ENCODE results near the gene GABBR2. TPM values are rescaled to one million over a fixed set of nuclear protein-coding genes. Genes with fewer than 3 reads are reported as not detected.

The GABBR2 gene
- total RNA-seq, 3 donors from 2014 or later = not detected

DNA sequence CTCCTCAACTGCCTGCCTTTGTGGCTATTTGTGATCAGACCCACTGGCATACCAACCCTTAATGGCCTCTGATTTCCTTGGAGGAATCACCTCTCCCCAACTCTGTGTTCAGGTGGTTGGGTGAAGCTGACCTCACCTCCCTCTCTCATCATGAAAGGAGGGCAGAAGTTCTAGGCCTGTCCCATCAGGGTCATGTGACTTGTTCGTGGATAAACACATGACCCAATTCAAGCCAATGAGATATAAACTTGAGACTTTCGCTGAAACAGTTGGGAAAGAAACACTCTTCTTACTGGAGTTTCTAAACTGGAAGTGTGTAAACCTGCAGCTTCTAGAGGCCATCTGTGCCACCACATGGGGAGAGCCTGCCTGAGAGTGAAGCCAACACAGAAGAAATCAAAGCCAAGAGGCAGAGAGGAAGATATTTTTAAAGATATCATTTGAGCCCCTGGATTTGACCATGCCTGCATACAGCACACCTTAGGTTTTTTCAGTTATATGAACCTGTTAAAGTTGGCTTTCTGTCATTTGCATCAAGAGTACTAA is 5.8 kb downstream of the GABBR2 start:
- peaks cover 3 to 49% of the 10 kb centered on the region in 2 donors for H3K27me3 ChIP-seq
- intact Hi-C loops (cut with DNase I; ENCODE audit: low total_unique reads) = no loop called here
- no peaks in the 10 kb centered on the region for H3K36me3 ChIP-seq

DNA sequence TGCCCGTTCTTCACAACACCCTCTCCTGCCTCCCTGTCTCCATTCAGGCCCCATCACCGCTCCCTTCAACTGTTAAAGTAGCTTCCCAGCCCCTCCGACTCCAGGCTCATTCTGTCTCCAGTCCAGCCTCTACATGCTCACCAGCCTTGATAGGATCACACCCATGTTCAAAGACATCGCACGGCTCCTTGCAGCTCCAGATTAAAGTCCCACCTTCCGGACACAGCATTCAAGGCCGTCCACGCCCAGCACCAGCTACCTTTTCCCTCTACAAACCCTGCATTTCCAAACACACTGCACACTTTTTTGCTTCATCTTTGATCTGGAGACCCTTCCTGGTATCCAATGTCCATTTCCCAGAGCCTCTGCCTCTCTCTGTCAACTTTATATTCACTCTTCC is 6.4 kb downstream of the GABBR2 start:
- H3K36me3 ChIP-seq = no peaks in the 10 kb centered on the region
- TF ChIP-seq, protein P1, sequence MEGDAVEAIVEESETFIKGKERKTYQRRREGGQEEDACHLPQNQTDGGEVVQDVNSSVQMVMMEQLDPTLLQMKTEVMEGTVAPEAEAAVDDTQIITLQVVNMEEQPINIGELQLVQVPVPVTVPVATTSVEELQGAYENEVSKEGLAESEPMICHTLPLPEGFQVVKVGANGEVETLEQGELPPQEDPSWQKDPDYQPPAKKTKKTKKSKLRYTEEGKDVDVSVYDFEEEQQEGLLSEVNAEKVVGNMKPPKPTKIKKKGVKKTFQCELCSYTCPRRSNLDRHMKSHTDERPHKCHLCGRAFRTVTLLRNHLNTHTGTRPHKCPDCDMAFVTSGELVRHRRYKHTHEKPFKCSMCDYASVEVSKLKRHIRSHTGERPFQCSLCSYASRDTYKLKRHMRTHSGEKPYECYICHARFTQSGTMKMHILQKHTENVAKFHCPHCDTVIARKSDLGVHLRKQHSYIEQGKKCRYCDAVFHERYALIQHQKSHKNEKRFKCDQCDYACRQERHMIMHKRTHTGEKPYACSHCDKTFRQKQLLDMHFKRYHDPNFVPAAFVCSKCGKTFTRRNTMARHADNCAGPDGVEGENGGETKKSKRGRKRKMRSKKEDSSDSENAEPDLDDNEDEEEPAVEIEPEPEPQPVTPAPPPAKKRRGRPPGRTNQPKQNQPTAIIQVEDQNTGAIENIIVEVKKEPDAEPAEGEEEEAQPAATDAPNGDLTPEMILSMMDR (IDR thresholded peaks at IDR 0.05) = no peak
- TF ChIP-seq POLR2AphosphoS5 (IDR thresholded peaks at IDR 0.05) (no peak), POLR2A (IDR thresholded peaks at IDR 0.05) (no peak)
- no peak for DNase-seq (ENCODE audit: low spot score in 2 of 2)
- H3K9me3 ChIP-seq = peaks cover 0 to 8% of the 10 kb centered on the region in 2 donors
- peaks cover 0 to 3% of the 10 kb centered on the region in 2 donors for H3K4me1 ChIP-seq
- H3K27ac ChIP-seq = no peak overlapping the region
- peaks cover 0 to 49% of the 10 kb centered on the region in 2 donors for H3K27me3 ChIP-seq
- intact Hi-C loops (cut with DNase I; ENCODE audit: low total_unique reads) = no loop called here
- no peak overlapping the region for H3K4me3 ChIP-seq

More for the DNA sequence above, 5.8 kb downstream of the GABBR2 start:
- Histone ChIP-seq H3K4me1 (peaks cover 0 to 7% of the 10 kb centered on the region in 2 donors), H3K27ac (no peak overlapping the region), H3K4me3 (no peak overlapping the region), H3K9me3 (peaks cover 0 to 8% of the 10 kb centered on the region in 2 donors)
- no peak for DNase-seq (ENCODE audit: low spot score in 2 of 2)
- TF ChIP-seq POLR2A (IDR thresholded peaks at IDR 0.05) (no peak), POLR2AphosphoS5 (IDR thresholded peaks at IDR 0.05) (no peak)
- TF ChIP-seq, protein P1 (IDR thresholded peaks at IDR 0.05) = no peak

DNA sequence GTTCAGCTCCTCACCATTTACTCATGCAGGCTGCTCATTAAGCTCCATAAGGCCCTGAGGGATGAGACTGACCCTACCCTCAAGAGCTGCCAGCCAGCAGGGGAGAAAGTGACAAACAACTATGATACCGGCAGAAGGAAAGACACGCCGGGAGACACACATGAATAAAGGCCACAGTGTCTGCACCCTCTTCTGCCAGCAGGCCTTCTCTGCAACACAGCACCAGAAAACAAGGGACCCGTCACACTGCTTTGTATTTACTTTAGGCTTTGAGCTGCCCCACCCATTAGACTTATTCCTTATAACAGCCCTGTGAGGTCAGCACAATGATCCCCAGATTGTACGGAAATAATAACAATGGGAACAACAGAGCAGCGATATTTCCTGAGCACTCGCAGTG is 7.2 kb downstream of the GABBR2 start:
- H3K27me3 ChIP-seq = peaks cover 0 to 47% of the 10 kb centered on the region in 2 donors
- TF ChIP-seq POLR2A (IDR thresholded peaks at IDR 0.05) = no peak
- TF ChIP-seq, protein P1 (IDR thresholded peaks at IDR 0.05) = no peak
- TF ChIP-seq POLR2AphosphoS5 (IDR thresholded peaks at IDR 0.05) = no peak
- H3K4me3 ChIP-seq = no peak overlapping the region
- no peak overlapping the region for H3K27ac ChIP-seq
- DNase-seq (ENCODE audit: low spot score in 2 of 2) = no peak
- no peaks in the 10 kb centered on the region for H3K36me3 ChIP-seq
- peaks cover 0 to 8% of the 10 kb centered on the region in 2 donors for H3K9me3 ChIP-seq
- no peaks in the 10 kb centered on the region for H3K4me1 ChIP-seq
- intact Hi-C loops (cut with DNase I; ENCODE audit: low total_unique reads) = no loop called here

DNA sequence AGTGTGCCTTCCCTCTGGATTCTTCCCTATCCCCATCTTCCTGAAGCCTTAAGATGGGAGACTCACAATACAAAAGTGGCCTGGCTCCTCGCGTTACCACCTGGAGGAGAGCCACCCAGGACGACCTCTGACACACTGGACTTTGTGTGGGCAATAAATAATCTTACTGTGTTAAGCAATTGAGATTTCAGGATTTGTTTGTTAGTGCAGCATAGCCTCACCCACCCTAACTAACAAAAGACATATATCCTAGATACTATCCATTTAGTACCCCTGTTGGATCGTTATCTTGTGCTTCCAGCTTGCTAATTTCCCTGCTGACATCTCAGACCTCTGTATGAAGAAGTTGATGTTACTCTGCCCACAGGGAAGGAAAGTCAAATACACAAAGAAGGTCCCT is 7.9 kb downstream of the GABBR2 start:
- Histone ChIP-seq H3K4me1 (no peaks in the 10 kb centered on the region), H3K27ac (no peak overlapping the region), H3K36me3 (no peaks in the 10 kb centered on the region), H3K27me3 (peaks cover 0 to 47% of the 10 kb centered on the region in 2 donors), H3K9me3 (peaks cover 0 to 8% of the 10 kb centered on the region in 2 donors), H3K4me3 (no peak overlapping the region)
- TF ChIP-seq, protein P1 (IDR thresholded peaks at IDR 0.05) = no peak
- TF ChIP-seq POLR2AphosphoS5 (IDR thresholded peaks at IDR 0.05) = no peak
- no peak for TF ChIP-seq POLR2A (IDR thresholded peaks at IDR 0.05)
- DNase-seq (ENCODE audit: low spot score in 2 of 2) = no peak
- intact Hi-C loops (cut with DNase I; ENCODE audit: low total_unique reads) = no loop called here

DNA sequence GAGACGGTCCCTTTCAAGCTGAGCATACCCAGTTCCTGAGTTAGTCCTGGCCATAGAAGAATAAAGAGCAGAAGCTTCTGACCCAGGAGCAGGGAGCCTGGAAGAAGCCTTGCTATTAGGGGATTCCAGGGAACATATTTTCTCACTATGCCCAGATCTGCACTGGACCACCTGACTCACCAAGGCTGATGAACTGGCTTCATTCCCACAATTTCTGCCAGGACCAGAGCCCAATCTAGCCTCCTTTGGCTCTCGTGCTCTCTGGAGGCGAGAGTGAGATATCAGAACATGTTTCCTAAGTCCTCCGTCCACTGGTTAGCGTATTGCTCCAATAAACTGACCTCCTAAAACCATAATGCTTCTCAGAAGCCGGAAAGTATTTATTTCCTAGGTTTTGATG is 9.9 kb downstream of the GABBR2 start:
- TF ChIP-seq POLR2AphosphoS5 (IDR thresholded peaks at IDR 0.05) (no peak), POLR2A (IDR thresholded peaks at IDR 0.05) (no peak)
- TF ChIP-seq, protein P1 (IDR thresholded peaks at IDR 0.05) = no peak
- DNase-seq (ENCODE audit: low spot score in 2 of 2) = no peak
- intact Hi-C loops (cut with DNase I; ENCODE audit: low total_unique reads) = no loop called here

More for the DNA sequence above, 9.9 kb downstream of the GABBR2 start:
- Histone ChIP-seq H3K27me3 (peaks cover 0 to 34% of the 10 kb centered on the region in 2 donors), H3K9me3 (peaks cover 0 to 8% of the 10 kb centered on the region in 2 donors), H3K4me1 (no peaks in the 10 kb centered on the region), H3K27ac (no peak overlapping the region), H3K4me3 (no peak overlapping the region), H3K36me3 (no peaks in the 10 kb centered on the region)

Measured in breast epithelium (tissue), 4 donors.